ENCODE measurements around the gene CD40LG. TPM values are rescaled to one million over a fixed set of nuclear protein-coding genes. Genes with fewer than 3 reads are reported as not detected.

The CD40LG gene
- total and polyA plus RNA-seq, 2 donors (not counting 1 experiment from before 2014, with no cell fraction given), result 0.13 to 0.30 TPM

DNA sequence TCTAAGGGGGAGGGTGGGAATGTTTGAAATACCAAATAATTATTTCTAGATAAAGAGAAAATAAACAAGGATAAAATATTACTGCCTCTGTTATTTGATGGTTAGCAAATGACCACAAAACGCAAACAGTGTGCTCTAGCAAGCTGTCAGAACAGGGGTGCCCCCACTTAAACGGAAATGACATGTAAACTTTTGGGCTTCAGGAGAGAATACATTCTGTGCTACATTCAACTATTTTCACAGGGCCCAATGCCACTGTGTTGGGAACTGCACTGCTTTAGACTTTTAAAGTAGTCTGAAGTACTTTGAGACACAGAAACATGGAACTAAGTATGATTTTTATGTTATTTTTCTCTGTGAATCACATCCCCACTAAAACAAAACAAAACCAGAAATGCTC lies 14.1 kb downstream of the CD40LG start:
- Mint-ChIP-seq H3K27ac (no peak overlapping the region), H3K27me3 (no peaks in the 10 kb centered on the region), H3K4me1 (peaks cover 29% of the 10 kb centered on the region), H3K4me3 (no peak overlapping the region), H3K9me3 (ENCODE audit: insufficient read depth) (no peaks in the 10 kb centered on the region)
- Histone ChIP-seq H3K4me1 (ENCODE audit: control insufficient read depth in 2 of 2, insufficient read depth in 2 of 2, low read length in 2 of 2) (peaks cover 0 to 35% of the 10 kb centered on the region in 2 donors), H3K27me3 (replicated peaks in 1 of 4; ENCODE audit: control extremely low read depth in 1 of 4, control insufficient read depth in 3 of 4, insufficient read depth in 4 of 4, low read length in 3 of 4) (no peaks in the 10 kb centered on the region), H3K9ac (ENCODE audit: low read length) (no peak overlapping the region), H3K4me3 (ENCODE audit: control extremely low read depth in 1 of 5, extremely low read depth in 1 of 5, insufficient read depth in 1 of 5, low read depth in 2 of 5, low read length in 4 of 5) (no peak overlapping the region), H3K9me3 (ENCODE audit: control extremely low read depth in 1 of 3, control insufficient read depth in 2 of 3, insufficient read depth in 1 of 3, low read length in 2 of 3) (no peaks in the 10 kb centered on the region), H3K79me2 (ENCODE audit: control insufficient read depth, insufficient read depth, low read length) (no peaks in the 10 kb centered on the region), H4K20me1 (ENCODE audit: control insufficient read depth, insufficient read depth, low read length, poor library complexity, severe bottlenecking) (no peaks in the 10 kb centered on the region), H3K36me3 (replicated peaks in 1 of 2; ENCODE audit: control extremely low read depth in 1 of 2, control insufficient read depth in 1 of 2, extremely low read depth in 1 of 2, insufficient read depth in 2 of 2, low read length in 1 of 2) (peaks cover 3 to 7% of the 10 kb centered on the region in 2 experiments), H3K4me2 (replicated peaks; ENCODE audit: low read depth, low read length, poor library complexity, severe bottlenecking) (no peak overlapping the region), H3K27ac (ENCODE audit: low read length in 2 of 2) (no peak overlapping the region), H2AFZ (ENCODE audit: insufficient read depth, low read depth, low read length, poor library complexity, severe bottlenecking) (no peak overlapping the region)
- DNase-seq (no peak), ATAC-seq (ENCODE audit: low read depth) (no peak)
- intact Hi-C loops (cut with micrococcal nuclease), result no loop called here
- ChIA-PET POLR2A (no interaction called here), CTCF (no interaction called here)
- TF ChIP-seq, protein P1, sequence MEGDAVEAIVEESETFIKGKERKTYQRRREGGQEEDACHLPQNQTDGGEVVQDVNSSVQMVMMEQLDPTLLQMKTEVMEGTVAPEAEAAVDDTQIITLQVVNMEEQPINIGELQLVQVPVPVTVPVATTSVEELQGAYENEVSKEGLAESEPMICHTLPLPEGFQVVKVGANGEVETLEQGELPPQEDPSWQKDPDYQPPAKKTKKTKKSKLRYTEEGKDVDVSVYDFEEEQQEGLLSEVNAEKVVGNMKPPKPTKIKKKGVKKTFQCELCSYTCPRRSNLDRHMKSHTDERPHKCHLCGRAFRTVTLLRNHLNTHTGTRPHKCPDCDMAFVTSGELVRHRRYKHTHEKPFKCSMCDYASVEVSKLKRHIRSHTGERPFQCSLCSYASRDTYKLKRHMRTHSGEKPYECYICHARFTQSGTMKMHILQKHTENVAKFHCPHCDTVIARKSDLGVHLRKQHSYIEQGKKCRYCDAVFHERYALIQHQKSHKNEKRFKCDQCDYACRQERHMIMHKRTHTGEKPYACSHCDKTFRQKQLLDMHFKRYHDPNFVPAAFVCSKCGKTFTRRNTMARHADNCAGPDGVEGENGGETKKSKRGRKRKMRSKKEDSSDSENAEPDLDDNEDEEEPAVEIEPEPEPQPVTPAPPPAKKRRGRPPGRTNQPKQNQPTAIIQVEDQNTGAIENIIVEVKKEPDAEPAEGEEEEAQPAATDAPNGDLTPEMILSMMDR (IDR thresholded peaks at IDR 0.05), result no peak
- TF ChIP-seq EZH2 (IDR thresholded peaks at IDR 0.05; ENCODE audit: borderline replicate concordance, insufficient read depth, low read depth, low read length, poor library complexity, severe bottlenecking), result no peak
- no CpG with 5 or more reads among the region's 2 CpGs for WGBS (ENCODE audit: insufficient coverage)

DNA sequence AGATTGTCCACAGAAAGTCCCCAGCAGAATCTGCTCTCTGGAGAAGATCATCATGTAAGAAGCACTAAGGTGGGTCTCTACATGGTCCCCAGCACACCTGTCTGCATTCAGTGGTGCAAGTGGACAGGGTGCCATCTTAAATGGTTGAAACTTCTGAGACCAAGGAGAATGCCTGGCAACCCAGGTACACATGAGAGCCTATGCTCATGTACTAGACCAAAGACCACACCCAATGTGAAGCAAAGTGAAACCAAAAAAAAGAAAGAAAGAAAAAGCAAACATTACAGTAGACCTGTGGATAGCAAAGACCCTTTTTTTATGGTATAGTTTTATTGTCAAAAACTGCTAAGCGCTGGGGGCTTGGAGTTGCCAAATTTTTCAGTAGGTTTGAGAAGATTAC lies 15.0 kb downstream of the CD40LG start:
- H2AFZ ChIP-seq (ENCODE audit: insufficient read depth, low read depth, low read length, poor library complexity, severe bottlenecking), result no peak overlapping the region
- no peak overlapping the region for H3K4me2 ChIP-seq (replicated peaks; ENCODE audit: low read depth, low read length, poor library complexity, severe bottlenecking)
- H4K20me1 ChIP-seq (ENCODE audit: control insufficient read depth, insufficient read depth, low read length, poor library complexity, severe bottlenecking), result no peaks in the 10 kb centered on the region
- TF ChIP-seq, protein P1 (IDR thresholded peaks at IDR 0.05), result no peak
- no peaks in the 10 kb centered on the region for H3K79me2 ChIP-seq (ENCODE audit: control insufficient read depth, insufficient read depth, low read length)
- intact Hi-C loops (cut with micrococcal nuclease), result no loop called here
- H3K27me3 Mint-ChIP-seq, result no peaks in the 10 kb centered on the region
- whole genome bisulfite sequencing (ENCODE audit: insufficient coverage), result no CpG with 5 or more reads among the region's 1 CpG
- H3K4me3 Mint-ChIP-seq, result no peak overlapping the region
- H3K9ac ChIP-seq (ENCODE audit: low read length), result no peak overlapping the region
- no peaks in the 10 kb centered on the region for H3K27me3 ChIP-seq (replicated peaks in 1 of 4; ENCODE audit: control extremely low read depth in 1 of 4, control insufficient read depth in 3 of 4, insufficient read depth in 4 of 4, low read length in 3 of 4)
- peaks cover 3 to 8% of the 10 kb centered on the region in 2 experiments for H3K36me3 ChIP-seq (replicated peaks in 1 of 2; ENCODE audit: control extremely low read depth in 1 of 2, control insufficient read depth in 1 of 2, extremely low read depth in 1 of 2, insufficient read depth in 2 of 2, low read length in 1 of 2)
- ATAC-seq (ENCODE audit: low read depth) (no peak), DNase-seq (no peak)
- peaks cover 0 to 34% of the 10 kb centered on the region in 2 donors for H3K4me1 ChIP-seq (ENCODE audit: control insufficient read depth in 2 of 2, insufficient read depth in 2 of 2, low read length in 2 of 2)
- H3K27ac ChIP-seq (ENCODE audit: low read length in 2 of 2), result no peak overlapping the region
- CTCF ChIA-PET, result no interaction called here
- peaks cover 29% of the 10 kb centered on the region for H3K4me1 Mint-ChIP-seq
- H3K4me3 ChIP-seq (ENCODE audit: control extremely low read depth in 1 of 5, extremely low read depth in 1 of 5, insufficient read depth in 1 of 5, low read depth in 2 of 5, low read length in 4 of 5), result no peak overlapping the region
- no peak overlapping the region for H3K27ac Mint-ChIP-seq
- POLR2A ChIA-PET, result no interaction called here
- no peaks in the 10 kb centered on the region for H3K9me3 Mint-ChIP-seq (ENCODE audit: insufficient read depth)
- H3K9me3 ChIP-seq (ENCODE audit: control extremely low read depth in 1 of 3, control insufficient read depth in 2 of 3, insufficient read depth in 1 of 3, low read length in 2 of 3), result no peaks in the 10 kb centered on the region
